Measurements from ENCODE around the gene ITFG1. TPM values are rescaled to one million over a fixed set of nuclear protein-coding genes. Genes with fewer than 3 reads are reported as not detected.
"Not testable (repeated sequence)": the region's sequence is repeated elsewhere in the genome, so short reads cannot be mapped to it uniquely, and the experiment has no call there.

ITFG1 gene
- total and polyA plus RNA-seq, 2 of the 8 experiments (the other 6 are each of a cell fraction or from before 2014, with no cell fraction given) = 13.8 to 22.2 TPM

DNA sequence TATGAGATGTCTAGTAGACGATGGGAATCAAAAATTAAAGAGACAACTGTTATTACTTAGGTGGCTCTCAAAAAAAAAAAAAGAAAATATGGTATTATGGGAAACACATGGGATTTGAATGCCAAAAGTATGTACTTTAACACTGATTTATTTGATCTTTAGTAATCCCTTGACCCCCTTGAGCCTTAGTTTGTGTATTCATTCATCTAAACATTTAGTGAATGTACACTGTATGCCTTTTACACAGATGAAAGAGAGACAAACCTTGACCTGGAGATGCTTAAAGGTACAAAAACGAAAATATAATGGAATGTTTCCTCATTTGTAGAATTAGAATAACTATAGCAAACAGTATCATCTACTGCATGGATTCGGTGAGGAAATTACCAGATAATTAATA, 278.5 kb downstream of the ITFG1 start:
- H4K8ac ChIP-seq (ENCODE audit: extremely low read depth, insufficient read depth, low read length) = no peak overlapping the region
- no peaks in the 10 kb centered on the region for H3K79me2 ChIP-seq (ENCODE audit: control insufficient read depth in 1 of 2, insufficient read depth in 2 of 2, low read length in 2 of 2)
- H3K4ac ChIP-seq (replicated peaks; ENCODE audit: insufficient read length, low read depth, low read length) = no peak overlapping the region
- no peak overlapping the region for H2BK12ac ChIP-seq (ENCODE audit: low read depth, low read length)
- H3K4me2 ChIP-seq (ENCODE audit: insufficient read depth in 1 of 2, low read depth in 2 of 2, low read length in 2 of 2) = no peak overlapping the region
- H3K18ac ChIP-seq (ENCODE audit: extremely low read depth, low read length) = no peak overlapping the region
- H2AK5ac ChIP-seq (ENCODE audit: low read depth, low read length) = no peak overlapping the region
- POLR2A ChIA-PET (ENCODE audit: partially characterized antibody) = no interaction called here
- DNase-seq (ENCODE audit: low read depth in 1 of 2, low spot score in 2 of 2) (no peak), FAIRE-seq (no peak)
- H4K20me1 ChIP-seq (replicated peaks in 1 of 2; ENCODE audit: control insufficient read depth in 1 of 2, insufficient read depth in 2 of 2, low read length in 2 of 2) = no peaks in the 10 kb centered on the region
- no peak for TF ChIP-seq TAF1 (IDR thresholded peaks at IDR 0.05; ENCODE audit: low read depth, low read length)
- no peak for TF ChIP-seq BACH1 (IDR thresholded peaks at IDR 0.05; ENCODE audit: low read length)
- TF ChIP-seq RFX5 (IDR thresholded peaks at IDR 0.05; ENCODE audit: borderline replicate concordance, low read depth, low read length) = no peak
- no peak overlapping the region for H3K23ac ChIP-seq (ENCODE audit: insufficient read length)
- H2BK5ac ChIP-seq (ENCODE audit: low read depth, low read length) = no peak overlapping the region
- no peak overlapping the region for H4K5ac ChIP-seq (ENCODE audit: insufficient read length, low read depth, low read length)
- no peaks in the 10 kb centered on the region for H3K23me2 ChIP-seq (ENCODE audit: low read depth, low read length)
- H3K14ac ChIP-seq (ENCODE audit: insufficient read length) = no peak overlapping the region
- H3K56ac ChIP-seq (replicated peaks; ENCODE audit: insufficient read length, low read depth, low read length) = no peak overlapping the region
- H3K4me1 ChIP-seq (replicated peaks in 1 of 4; ENCODE audit: control insufficient read depth in 3 of 4, insufficient read depth in 4 of 4, low read length in 3 of 4) = no peaks in the 10 kb centered on the region
- no peak overlapping the region for H2BK120ac ChIP-seq (replicated peaks; ENCODE audit: low read depth, low read length)
- H2AFZ ChIP-seq (ENCODE audit: low read length) = no peak overlapping the region
- H3K4me3 ChIP-seq (ENCODE audit: extremely low read depth in 1 of 4, insufficient read depth in 2 of 4, low read depth in 3 of 4, low read length in 4 of 4) = no peak overlapping the region
- no peak overlapping the region for H4K91ac ChIP-seq (replicated peaks; ENCODE audit: insufficient read length, low read length)
- CTCF ChIA-PET (ENCODE audit: partially characterized antibody) = no interaction called here
- H3K36me3 ChIP-seq (ENCODE audit: control insufficient read depth in 2 of 4, insufficient read depth in 4 of 4, low read length in 3 of 4) = no peaks in the 10 kb centered on the region; a peak in 2 of 8 replicates
- no peak overlapping the region for H2BK15ac ChIP-seq (ENCODE audit: low read length)
- no peak overlapping the region for H3K9ac ChIP-seq (replicated peaks in 1 of 4; ENCODE audit: extremely low read depth in 1 of 4, low read depth in 3 of 4, low read length in 3 of 4)
- 90% methylated on average over 3 of the region's 3 CpGs; no CpG with 5 or more reads in 1 of the 2 experiments for WGBS, 2 experiments (ENCODE audit: extremely low coverage in 1 of 2, insufficient coverage in 1 of 2, insufficient read length in 1 of 2, insufficient replicate concordance in 2 of 2, low coverage in 1 of 2, low lambda C conversion rate in 2 of 2, missing lambda C conversion rate in 1 of 2)
- H3K27ac ChIP-seq (ENCODE audit: low read depth, low read length) = no peak overlapping the region
- no peaks in the 10 kb centered on the region for H3K79me1 ChIP-seq (ENCODE audit: low read depth, low read length)
- H2BK20ac ChIP-seq (ENCODE audit: low read length) = no peak overlapping the region
- H3K9me3 ChIP-seq (ENCODE audit: insufficient read depth in 2 of 2, low read depth in 1 of 2, low read length in 1 of 2) = peaks cover 9 to 26% of the 10 kb centered on the region in 2 experiments; a peak in 3 of 4 replicates
- H3K27me3 ChIP-seq (replicated peaks in 1 of 4; ENCODE audit: control insufficient read depth in 3 of 4, extremely low read depth in 1 of 4, insufficient read depth in 3 of 4, low read length in 3 of 4) = no peaks in the 10 kb centered on the region

DNA sequence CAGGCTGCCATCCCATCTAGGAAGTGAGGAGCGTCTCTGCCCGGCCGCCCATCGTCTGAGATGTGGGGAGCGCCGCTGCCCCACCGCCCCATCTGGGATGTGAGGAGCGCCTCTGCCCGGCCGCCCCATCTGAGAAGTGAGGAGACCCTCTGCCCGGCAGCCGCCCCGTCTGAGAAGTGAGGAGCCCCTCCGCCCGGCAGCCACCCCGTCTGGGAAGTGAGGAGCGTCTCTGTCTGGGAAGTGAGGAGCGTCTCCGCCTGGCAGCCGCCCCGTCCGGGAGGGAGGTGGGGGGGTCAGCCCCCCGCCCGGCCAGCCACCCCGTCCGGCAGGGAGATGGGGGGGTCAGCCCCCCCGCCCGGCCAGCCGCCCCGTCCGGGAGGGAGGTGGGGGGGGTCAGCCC, 279.8 kb downstream of the ITFG1 start:
- H3K27ac ChIP-seq (ENCODE audit: low read depth, low read length); H3K4ac ChIP-seq (replicated peaks; ENCODE audit: insufficient read length, low read depth, low read length); H3K14ac ChIP-seq (ENCODE audit: insufficient read length); H2AFZ ChIP-seq (ENCODE audit: low read length); H3K23ac ChIP-seq (ENCODE audit: insufficient read length); H4K5ac ChIP-seq (ENCODE audit: insufficient read length, low read depth, low read length); H2BK120ac ChIP-seq (replicated peaks; ENCODE audit: low read depth, low read length); H3K4me1 ChIP-seq (replicated peaks in 1 of 4; ENCODE audit: control insufficient read depth in 3 of 4, insufficient read depth in 4 of 4, low read length in 3 of 4); POLR2A ChIA-PET (ENCODE audit: partially characterized antibody); H2BK20ac ChIP-seq (ENCODE audit: low read length); H3K23me2 ChIP-seq (ENCODE audit: low read depth, low read length); H3K79me2 ChIP-seq (ENCODE audit: control insufficient read depth in 1 of 2, insufficient read depth in 2 of 2, low read length in 2 of 2); H2AK5ac ChIP-seq (ENCODE audit: low read depth, low read length); H2BK5ac ChIP-seq (ENCODE audit: low read depth, low read length); H4K91ac ChIP-seq (replicated peaks; ENCODE audit: insufficient read length, low read length); FAIRE-seq; CTCF ChIA-PET (ENCODE audit: partially characterized antibody); H3K79me1 ChIP-seq (ENCODE audit: low read depth, low read length); H3K27me3 ChIP-seq (replicated peaks in 1 of 4; ENCODE audit: control insufficient read depth in 3 of 4, extremely low read depth in 1 of 4, insufficient read depth in 3 of 4, low read length in 3 of 4); H3K18ac ChIP-seq (ENCODE audit: extremely low read depth, low read length); H3K4me2 ChIP-seq (ENCODE audit: insufficient read depth in 1 of 2, low read depth in 2 of 2, low read length in 2 of 2); H2BK15ac ChIP-seq (ENCODE audit: low read length); H4K20me1 ChIP-seq (replicated peaks in 1 of 2; ENCODE audit: control insufficient read depth in 1 of 2, insufficient read depth in 2 of 2, low read length in 2 of 2); H3K56ac ChIP-seq (replicated peaks; ENCODE audit: insufficient read length, low read depth, low read length); H3K36me3 ChIP-seq (ENCODE audit: control insufficient read depth in 2 of 4, insufficient read depth in 4 of 4, low read length in 3 of 4); H3K4me3 ChIP-seq (ENCODE audit: extremely low read depth in 1 of 4, insufficient read depth in 2 of 4, low read depth in 3 of 4, low read length in 4 of 4); H4K8ac ChIP-seq (ENCODE audit: extremely low read depth, insufficient read depth, low read length); H2BK12ac ChIP-seq (ENCODE audit: low read depth, low read length); H3K9ac ChIP-seq (replicated peaks in 1 of 4; ENCODE audit: extremely low read depth in 1 of 4, low read depth in 3 of 4, low read length in 3 of 4); DNase-seq (ENCODE audit: low read depth in 1 of 2, low spot score in 2 of 2): not testable (repeated sequence)
- no CpG with 5 or more reads among the region's 31 CpGs for WGBS, 2 experiments (ENCODE audit: extremely low coverage in 1 of 2, insufficient coverage in 1 of 2, insufficient read length in 1 of 2, insufficient replicate concordance in 2 of 2, low coverage in 1 of 2, low lambda C conversion rate in 2 of 2, missing lambda C conversion rate in 1 of 2)
- H3K9me3 ChIP-seq (ENCODE audit: insufficient read depth in 2 of 2, low read depth in 1 of 2, low read length in 1 of 2) = peaks cover 9 to 26% of the 10 kb centered on the region in 2 experiments; a peak in 3 of 4 replicates

Measured in H1 (cell line).